ENCODE data around the gene CAMK1D. TPM values are rescaled to one million over a fixed set of nuclear protein-coding genes. Genes with fewer than 3 reads are reported as not detected.

The CAMK1D gene
- total RNA-seq, 2 experiments from 2014 or later: 28.8 to 35.3 TPM

- no peak overlapping the region for H3K4me3 Mint-ChIP-seq
- H3K36me3 Mint-ChIP-seq (ENCODE audit: low read depth): no peaks in the 10 kb centered on the region
- Histone ChIP-seq H3K36me3 (ENCODE audit: insufficient read depth, low read length) (no peaks in the 10 kb centered on the region), H3K4me3 (ENCODE audit: low read length) (no peak overlapping the region), H3K4me1 (ENCODE audit: insufficient read depth, low read length) (peaks cover 10% of the 10 kb centered on the region), H3K27ac (ENCODE audit: low read depth in 1 of 2, low read length in 2 of 2) (no peak overlapping the region), H3K9me3 (ENCODE audit: control insufficient read depth in 1 of 2, insufficient read depth in 1 of 2, low read length in 2 of 2) (no peaks in the 10 kb centered on the region), H3K27me3 (ENCODE audit: control insufficient read depth in 1 of 2, insufficient read depth in 2 of 2, low read length in 2 of 2) (no peaks in the 10 kb centered on the region)
- H3K4me1 Mint-ChIP-seq (ENCODE audit: low read depth): peaks cover 49% of the 10 kb centered on the region
- ATAC-seq (ENCODE audit: poor library complexity): no peak
- peak overlapping the region; percentile 13 for H3K27ac Mint-ChIP-seq
- TF ChIP-seq, protein P1, sequence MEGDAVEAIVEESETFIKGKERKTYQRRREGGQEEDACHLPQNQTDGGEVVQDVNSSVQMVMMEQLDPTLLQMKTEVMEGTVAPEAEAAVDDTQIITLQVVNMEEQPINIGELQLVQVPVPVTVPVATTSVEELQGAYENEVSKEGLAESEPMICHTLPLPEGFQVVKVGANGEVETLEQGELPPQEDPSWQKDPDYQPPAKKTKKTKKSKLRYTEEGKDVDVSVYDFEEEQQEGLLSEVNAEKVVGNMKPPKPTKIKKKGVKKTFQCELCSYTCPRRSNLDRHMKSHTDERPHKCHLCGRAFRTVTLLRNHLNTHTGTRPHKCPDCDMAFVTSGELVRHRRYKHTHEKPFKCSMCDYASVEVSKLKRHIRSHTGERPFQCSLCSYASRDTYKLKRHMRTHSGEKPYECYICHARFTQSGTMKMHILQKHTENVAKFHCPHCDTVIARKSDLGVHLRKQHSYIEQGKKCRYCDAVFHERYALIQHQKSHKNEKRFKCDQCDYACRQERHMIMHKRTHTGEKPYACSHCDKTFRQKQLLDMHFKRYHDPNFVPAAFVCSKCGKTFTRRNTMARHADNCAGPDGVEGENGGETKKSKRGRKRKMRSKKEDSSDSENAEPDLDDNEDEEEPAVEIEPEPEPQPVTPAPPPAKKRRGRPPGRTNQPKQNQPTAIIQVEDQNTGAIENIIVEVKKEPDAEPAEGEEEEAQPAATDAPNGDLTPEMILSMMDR (IDR thresholded peaks at IDR 0.05): no peak
- H3K27me3 Mint-ChIP-seq: no peaks in the 10 kb centered on the region
- CTCF ChIA-PET: no interaction called here
- no peaks in the 10 kb centered on the region for H3K9me3 Mint-ChIP-seq
- intact Hi-C loops (cut with DNase I, micrococcal nuclease): no loop called here
- no peak for DNase-seq
- POLR2A ChIA-PET: no interaction called here
Measured at GRCh38 chr10:12489806-12490205, 140.5 kb downstream of the CAMK1D start.

DNA sequence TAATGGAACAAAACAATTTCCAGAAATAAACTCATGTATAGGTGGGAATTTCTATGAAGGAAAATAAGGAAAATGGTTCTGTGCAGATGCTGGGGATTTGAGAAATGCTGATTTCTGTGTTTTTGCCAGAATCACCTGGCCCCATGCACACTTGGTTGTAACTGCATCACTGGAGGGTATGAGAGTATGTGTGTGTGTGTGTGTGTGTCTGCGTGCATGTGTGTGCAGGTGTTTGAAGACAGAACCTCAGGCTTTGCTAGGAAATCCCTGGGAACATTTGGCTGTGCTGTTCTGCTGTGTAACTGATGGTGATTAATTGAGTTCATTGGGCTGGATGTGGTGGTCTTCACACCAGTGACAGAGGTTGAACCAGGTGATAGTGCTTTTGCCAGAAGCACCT is 141.6 kb downstream of the CAMK1D start:
- peaks cover 38% of the 10 kb centered on the region for H3K4me1 Mint-ChIP-seq (ENCODE audit: low read depth)
- H3K36me3 Mint-ChIP-seq (ENCODE audit: low read depth): no peaks in the 10 kb centered on the region
- Histone ChIP-seq H3K27me3 (ENCODE audit: control insufficient read depth in 1 of 2, insufficient read depth in 2 of 2, low read length in 2 of 2) (no peaks in the 10 kb centered on the region), H3K9me3 (ENCODE audit: control insufficient read depth in 1 of 2, insufficient read depth in 1 of 2, low read length in 2 of 2) (no peaks in the 10 kb centered on the region), H3K4me1 (ENCODE audit: insufficient read depth, low read length) (no peaks in the 10 kb centered on the region), H3K36me3 (ENCODE audit: insufficient read depth, low read length) (no peaks in the 10 kb centered on the region), H3K4me3 (ENCODE audit: low read length) (no peak overlapping the region), H3K27ac (ENCODE audit: low read depth in 1 of 2, low read length in 2 of 2) (no peak overlapping the region)
- intact Hi-C loops (cut with DNase I, micrococcal nuclease): no loop called here
- ChIA-PET CTCF (no interaction called here), POLR2A (no interaction called here)
- no peak overlapping the region for H3K4me3 Mint-ChIP-seq
- TF ChIP-seq, protein P1 (IDR thresholded peaks at IDR 0.05): no peak
- H3K27me3 Mint-ChIP-seq: no peaks in the 10 kb centered on the region
- no peak overlapping the region for H3K27ac Mint-ChIP-seq
- no peak for ATAC-seq (ENCODE audit: poor library complexity)
- no peaks in the 10 kb centered on the region for H3K9me3 Mint-ChIP-seq
- DNase-seq: no peak

GRCh38 chr10:12491491-12491890 is 142.1 kb downstream of the CAMK1D start:
- no peaks in the 10 kb centered on the region for H3K9me3 Mint-ChIP-seq
- H3K27ac ChIP-seq (ENCODE audit: low read depth in 1 of 2, low read length in 2 of 2): no peak overlapping the region
- ChIA-PET POLR2A (no interaction called here), CTCF (no interaction called here)
- H3K27me3 Mint-ChIP-seq: no peaks in the 10 kb centered on the region
- TF ChIP-seq, protein P1 (IDR thresholded peaks at IDR 0.05): no peak
- DNase-seq: no peak
- intact Hi-C loops (cut with DNase I, micrococcal nuclease): no loop called here
- no peaks in the 10 kb centered on the region for H3K9me3 ChIP-seq (ENCODE audit: control insufficient read depth in 1 of 2, insufficient read depth in 1 of 2, low read length in 2 of 2)
- peaks cover 35% of the 10 kb centered on the region for H3K4me1 Mint-ChIP-seq (ENCODE audit: low read depth)
- H3K36me3 Mint-ChIP-seq (ENCODE audit: low read depth): no peaks in the 10 kb centered on the region
- H3K4me3 Mint-ChIP-seq: no peak overlapping the region
- no peaks in the 10 kb centered on the region for H3K36me3 ChIP-seq (ENCODE audit: insufficient read depth, low read length)
- ATAC-seq (ENCODE audit: poor library complexity): no peak
- H3K27ac Mint-ChIP-seq: no peak overlapping the region
- H3K4me3 ChIP-seq (ENCODE audit: low read length): no peak overlapping the region
- no peaks in the 10 kb centered on the region for H3K4me1 ChIP-seq (ENCODE audit: insufficient read depth, low read length)
- H3K27me3 ChIP-seq (ENCODE audit: control insufficient read depth in 1 of 2, insufficient read depth in 2 of 2, low read length in 2 of 2): no peaks in the 10 kb centered on the region

Measured in CD4-positive, alpha-beta T cell (primary cell).